Raji (cell line): ENCODE data around the gene NCOA5.

Source experiments
- POLR2A ChIP-seq: IDR thresholded peaks from 2 replicates; pipeline ENCODE4 v1.6.1; 2011; ENCODE audit warnings: low read depth, low read length, control low read depth; ENCODE audit not compliant: insufficient read depth

NCOA5 gene

GRCh38 chr20:46083531-46084061 is 6.2 kb downstream of the NCOA5 start:
- no peak for TF ChIP-seq POLR2A

GRCh38 chr20:46083101-46083500 is 6.7 kb downstream of the NCOA5 start:
- TF ChIP-seq POLR2A, result no peak

GRCh38 chr20:46081074-46081473 is 8.7 kb downstream of the NCOA5 start:
- no peak for TF ChIP-seq POLR2A

GRCh38 chr20:46078954-46079353 is 10.8 kb downstream of the NCOA5 start:
- no peak for TF ChIP-seq POLR2A

- no peak for TF ChIP-seq POLR2A
Observed at GRCh38 chr20:46077642-46078305, 12.0 kb downstream of the NCOA5 start.

DNA sequence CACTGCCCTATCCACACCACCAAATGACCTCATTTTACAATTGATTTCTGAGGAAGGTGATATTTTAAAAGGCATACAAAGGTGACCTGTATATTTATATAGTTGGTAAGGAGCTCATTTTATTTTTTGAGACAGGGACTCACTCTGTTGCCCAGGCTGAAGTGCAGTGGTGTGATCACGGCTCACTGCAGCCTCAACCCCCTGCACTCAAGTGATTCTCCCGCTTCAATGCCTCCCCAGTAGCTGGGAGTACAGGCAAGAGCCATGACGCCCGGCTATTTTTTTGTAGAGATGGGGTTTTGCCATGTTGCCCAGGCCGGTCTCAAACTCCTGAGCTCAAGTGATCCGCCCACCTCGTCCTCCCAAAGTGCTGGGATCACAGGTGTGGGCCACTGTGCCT is 13.0 kb downstream of the NCOA5 start:
- TF ChIP-seq POLR2A, result no peak

DNA sequence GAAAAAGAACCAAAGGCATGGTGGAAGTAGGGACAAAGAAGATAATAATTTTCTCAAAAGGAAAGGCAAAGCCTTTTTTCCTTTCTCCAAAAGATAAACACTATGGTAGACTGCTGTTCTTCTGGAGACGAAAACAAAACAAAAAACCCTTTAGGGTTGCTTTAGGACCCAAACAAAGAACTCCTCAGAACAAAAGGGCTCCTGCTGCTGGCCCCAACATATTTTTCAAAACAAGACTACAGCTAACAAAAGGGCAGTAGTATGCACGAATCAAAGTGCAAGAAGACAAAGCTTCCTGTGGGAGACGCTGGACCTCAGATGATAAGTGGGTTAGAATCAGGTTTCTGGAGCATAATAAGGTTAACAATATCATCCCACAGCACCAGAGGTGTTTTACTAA is 15.8 kb downstream of the NCOA5 start:
- no peak for TF ChIP-seq POLR2A

- no peak for TF ChIP-seq POLR2A
Observed at GRCh38 chr20:46073443-46073842, 16.3 kb downstream of the NCOA5 start.

- no peak for TF ChIP-seq POLR2A
Observed at GRCh38 chr20:46073024-46073423, 16.7 kb downstream of the NCOA5 start.

DNA sequence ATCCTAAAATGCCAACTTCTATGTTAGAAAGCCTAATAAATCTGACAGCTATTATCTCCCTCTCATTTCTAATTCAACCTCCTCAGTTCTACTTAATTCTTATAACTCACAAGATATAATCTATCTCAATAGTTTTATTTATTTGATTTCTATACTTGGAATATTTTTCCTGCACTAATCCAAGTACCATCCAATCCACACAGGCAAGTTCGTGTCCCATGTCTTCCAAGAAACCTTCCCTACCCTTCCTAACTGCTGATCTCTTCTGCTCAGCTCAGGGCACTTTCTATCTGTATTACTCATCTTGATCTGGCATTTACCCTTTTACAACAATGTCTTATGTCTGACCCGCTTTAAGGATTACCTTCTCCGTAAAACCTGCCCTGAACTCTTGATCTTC is 18.2 kb downstream of the NCOA5 start:
- no peak for TF ChIP-seq POLR2A

DNA sequence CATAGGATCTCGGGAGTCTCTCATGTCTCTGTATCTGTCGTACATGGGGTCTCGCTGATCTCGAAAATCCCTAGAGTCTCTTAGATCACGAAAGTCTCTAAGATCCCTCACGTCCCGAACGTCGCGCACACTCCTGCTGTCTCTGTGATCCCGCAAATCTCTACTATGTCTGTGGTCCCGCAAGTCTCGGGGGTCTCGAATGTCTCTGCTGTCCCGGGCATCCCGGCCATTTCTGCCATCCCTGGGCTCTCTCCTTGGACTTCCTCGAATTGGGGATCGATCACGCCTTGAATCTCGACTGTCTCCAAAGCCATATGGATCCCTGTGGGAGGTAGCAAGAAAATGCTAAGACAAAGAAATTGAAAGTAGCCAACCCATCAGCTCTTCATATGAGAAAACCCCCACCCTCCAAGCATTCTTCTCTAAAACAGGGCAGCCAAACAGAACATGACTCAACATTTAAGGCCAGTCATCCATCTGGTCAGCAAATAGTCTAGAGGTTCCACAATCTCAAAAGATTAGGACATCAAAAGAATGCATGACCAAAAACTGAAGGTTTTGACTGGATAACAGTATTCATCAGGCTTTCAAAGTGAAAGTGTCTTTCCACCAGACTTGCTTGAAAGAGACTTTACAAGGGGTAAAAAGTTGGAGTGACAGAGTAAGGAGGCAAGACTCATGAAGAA is 19.4 kb downstream of the NCOA5 start:
- TF ChIP-seq POLR2A, result no peak

DNA sequence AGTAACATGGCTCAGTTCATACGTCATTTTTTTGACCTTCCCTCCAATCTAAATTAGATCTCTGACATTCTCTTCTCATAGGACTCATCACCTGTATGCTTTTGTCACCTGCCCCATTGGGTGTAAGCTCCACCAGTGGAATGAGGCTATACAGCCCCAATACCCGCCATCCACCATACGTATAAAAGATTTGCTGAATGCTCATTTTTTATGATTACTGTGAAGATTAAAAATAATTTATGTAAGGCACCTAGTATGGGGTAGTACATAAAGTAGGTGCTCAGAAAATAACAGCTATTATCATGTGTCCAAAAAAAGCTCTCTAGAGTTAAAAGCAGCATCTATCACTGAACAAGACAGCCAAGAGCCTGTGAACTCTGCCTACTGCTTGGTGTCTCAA is 24.1 kb downstream of the NCOA5 start:
- no peak for TF ChIP-seq POLR2A

DNA sequence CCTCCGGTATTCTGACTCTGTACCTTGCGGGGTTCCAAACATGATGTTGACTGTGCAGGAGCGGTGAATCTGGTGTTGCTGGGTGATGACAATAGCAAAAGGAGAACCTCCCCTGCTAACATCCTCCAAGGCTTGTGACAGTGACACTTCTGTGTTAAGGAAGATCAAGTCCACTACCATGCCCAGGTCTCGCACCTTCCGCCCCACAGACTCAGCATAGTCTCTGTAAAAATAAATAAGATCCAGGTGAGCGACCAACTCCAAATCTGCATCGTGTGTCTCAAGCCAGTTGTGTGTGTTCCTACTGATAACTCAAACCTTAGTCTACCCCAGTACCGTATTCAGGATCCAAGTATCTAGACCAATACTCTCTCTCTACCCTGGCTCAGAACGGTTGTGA is 24.8 kb downstream of the NCOA5 start:
- no peak for TF ChIP-seq POLR2A

DNA sequence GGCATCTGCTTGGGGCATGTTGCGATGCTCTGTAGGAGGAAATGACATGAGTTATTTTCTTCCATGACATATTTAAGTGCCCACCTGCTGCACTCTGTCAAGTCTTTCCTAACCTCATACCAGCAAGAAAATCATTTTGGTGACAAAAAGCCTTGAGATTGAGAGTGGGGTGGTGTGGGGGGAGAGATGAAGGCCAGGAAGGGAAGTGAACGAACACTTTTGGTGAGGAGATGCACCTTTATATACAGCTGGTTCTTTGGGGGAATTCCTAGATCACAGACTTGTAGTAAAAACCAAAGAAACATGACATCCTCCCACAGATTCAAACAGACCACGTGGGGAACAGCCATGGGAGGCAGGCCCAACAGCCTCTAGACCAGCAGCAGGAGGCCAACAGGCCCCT is 26.1 kb downstream of the NCOA5 start:
- no peak for TF ChIP-seq POLR2A

DNA sequence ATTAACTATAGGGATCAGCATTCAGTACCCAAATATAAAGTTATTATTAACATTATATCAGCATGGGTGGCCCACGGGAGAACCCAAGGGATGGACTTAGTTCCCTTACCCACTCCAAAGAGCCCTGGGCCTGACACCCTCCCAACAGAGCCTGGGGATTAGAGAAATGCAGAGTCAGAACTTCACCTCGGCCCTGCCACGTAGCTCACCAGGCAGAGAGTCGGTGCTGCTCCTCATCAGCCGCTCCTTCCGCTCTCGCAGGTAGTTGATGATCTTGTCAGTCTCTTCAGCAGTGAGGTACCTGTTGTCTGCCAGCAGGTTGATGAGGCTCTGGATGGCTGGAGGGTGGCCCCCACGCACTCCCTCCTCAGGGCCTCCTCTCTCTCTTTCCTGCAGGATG is 26.6 kb downstream of the NCOA5 start:
- TF ChIP-seq POLR2A, result no peak

DNA sequence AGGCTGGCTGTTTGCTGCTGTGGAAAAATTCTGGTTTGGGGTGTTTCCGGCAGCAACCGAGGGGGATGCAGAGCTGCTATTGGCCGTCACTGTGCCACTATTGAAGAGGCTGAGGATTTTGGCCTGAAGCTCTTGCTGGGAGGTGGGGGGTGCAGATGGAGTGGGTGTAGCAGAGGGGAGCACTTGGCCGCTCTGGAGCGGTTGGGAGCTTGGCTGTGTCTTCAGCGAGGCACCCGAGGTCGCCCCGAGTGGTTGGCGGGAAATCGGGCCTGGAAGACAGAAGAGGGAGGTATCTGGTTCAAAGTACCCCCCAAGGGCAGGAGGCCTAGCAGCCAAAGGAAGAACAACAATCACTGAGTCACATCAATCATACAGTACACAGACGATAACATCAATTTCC is 27.1 kb downstream of the NCOA5 start:
- TF ChIP-seq POLR2A, result no peak

DNA sequence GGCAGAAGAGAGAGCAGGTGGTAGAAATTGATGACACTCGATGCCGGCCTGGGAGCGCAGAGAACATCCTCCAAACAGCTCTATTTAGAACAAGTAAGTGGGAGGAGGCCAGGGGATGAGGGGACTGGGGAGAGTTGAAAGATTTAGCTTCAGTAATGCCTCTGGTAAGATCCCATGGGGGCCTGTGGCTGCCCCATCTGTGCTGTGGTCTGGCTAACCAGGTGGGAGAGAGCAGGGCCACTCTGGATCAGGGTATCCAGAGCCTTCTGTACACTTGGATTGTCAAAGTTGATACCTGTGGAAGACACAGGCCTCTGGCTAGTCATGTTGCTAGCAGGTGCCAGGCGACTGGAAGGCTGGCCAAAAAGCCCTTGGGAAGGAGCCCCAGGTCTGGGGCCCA is 27.6 kb downstream of the NCOA5 start:
- no peak for TF ChIP-seq POLR2A

GRCh38 chr20:46060975-46061374 is 28.8 kb downstream of the NCOA5 start:
- TF ChIP-seq POLR2A, result no peak
